Measurements from ENCODE around the gene PHKA1.
"Not testable (repeated sequence)": the region's sequence is repeated elsewhere in the genome, so short reads cannot be mapped to it uniquely, and the experiment has no call there.

Gene PHKA1

DNA sequence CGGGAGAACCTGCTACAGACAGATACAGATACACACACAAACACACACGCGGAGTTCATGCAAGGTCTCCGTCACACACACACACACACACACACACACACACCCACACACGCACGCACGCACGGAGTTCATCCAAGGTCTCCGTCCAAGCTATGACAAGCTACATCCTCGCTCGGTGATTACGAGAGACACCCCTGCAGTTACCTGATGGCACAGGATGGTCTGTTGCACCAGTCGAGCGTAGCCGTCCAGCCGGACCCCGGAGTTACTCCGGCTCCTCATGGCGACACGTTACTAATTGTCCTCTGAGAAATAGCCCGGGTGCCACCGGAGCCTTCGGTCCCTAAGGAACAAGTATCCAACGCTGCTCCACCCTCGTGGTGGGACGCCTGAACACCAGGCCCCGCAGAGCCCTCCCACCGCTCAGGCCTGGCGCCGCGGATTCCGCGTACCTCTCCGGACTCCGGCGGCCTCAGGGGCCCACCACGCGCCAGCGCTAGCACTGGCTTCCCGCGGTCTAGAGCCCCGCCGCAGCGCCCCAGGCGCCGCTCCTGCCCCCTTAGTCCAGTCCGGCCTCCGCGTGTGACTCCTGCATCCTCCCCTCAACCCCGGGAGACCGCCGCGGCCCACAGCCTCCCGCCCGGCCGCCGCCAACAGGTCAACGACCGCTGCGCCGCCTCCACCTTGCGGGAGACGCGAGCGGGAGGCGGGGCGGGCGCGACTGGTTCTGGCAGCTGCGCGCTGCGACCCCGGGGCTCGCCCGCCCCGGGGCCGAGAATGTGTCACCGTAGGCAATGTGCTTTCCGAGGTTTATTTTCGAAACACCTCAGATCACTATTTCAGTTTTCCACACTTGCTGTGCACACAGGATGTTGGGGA is at the start of gene PHKA1:
Gene PHKA1 (minus strand): TSS at position 708 of the 879 bp plus-strand sequence. CDS start 426 bp downstream, at position 282.
- peak; percentile 55 for DNase-seq

DNA sequence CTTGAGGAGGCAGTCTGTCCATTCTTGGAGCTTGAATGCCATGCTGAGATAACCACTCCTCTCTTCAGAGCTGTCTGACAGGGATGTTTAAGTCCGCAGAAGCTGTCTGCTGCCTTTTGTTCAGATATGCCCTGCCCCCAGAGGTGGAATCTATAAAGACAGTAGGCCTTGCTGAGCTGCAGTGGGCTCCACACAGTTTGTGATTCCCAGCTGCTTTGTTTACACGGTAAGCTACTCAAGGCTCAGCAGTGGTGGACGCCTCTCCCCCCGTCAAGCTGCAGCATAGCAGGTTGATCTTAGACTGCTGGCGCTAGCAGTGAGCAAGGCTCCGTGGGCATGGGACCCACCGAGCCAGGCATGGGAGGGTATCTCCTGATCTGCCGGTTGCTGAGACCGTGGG is 46.3 kb upstream of the PHKA1 start:
- not testable (repeated sequence) for DNase-seq

DNA sequence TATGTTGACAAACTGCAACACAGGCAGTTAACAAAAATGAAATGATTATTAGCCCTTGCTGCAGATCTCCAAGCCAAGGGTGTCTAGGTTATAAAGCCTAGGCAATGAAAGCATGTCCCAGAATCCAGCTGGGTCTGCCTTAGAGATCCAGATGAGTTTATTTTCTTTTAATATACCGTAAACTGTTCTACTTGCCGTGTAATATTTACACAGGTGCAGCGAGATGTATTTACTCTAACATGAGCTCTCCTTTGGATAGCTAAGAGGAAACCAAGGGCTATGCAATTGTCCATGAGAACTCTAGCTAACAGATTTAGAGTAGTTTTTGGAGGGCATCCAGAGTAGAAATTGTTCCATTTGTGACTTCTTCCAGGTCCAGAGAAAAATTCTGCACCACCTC is 34.4 kb upstream of the PHKA1 start:
- DNase-seq, result not testable (repeated sequence)

DNA sequence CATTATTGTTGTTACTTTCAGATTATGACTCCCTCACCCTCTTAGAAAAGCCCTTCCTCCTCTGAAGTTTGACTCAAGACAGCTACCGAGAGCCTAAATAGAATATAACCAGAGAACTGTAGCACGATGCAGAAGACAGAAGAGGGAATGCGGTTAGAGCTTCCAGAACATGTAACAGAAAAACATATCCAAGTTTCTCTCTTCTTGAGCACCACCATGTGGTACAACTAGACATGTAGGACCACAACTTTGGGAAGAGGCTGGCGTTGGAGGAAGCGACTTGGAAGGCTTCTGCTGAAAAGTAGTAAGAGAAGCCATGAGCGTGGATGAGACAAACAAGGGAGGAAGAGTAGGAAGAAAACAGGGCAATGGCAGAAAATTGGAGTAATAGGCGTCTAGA is 31.4 kb upstream of the PHKA1 start:
- not testable (repeated sequence) for DNase-seq

DNA sequence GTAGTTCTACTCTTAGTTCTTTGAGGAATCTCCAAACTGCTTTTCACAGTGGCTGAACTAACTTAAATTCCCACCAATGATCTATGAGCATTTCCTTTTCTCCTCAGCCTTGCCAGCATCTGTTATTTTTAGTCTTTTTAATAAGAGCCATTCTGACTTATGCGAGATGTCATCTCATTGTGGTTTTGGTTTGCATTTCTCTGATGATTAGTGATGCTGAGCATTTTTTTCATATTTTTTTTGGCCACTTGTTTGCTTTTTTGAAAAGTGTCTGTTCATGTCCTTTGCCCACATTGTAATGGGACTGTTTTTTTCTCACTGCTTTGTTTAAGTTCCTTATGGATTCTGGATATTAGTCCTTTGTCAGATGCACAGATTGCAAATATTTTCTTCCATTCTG is 21.5 kb upstream of the PHKA1 start:
- DNase-seq, result no peak

DNA sequence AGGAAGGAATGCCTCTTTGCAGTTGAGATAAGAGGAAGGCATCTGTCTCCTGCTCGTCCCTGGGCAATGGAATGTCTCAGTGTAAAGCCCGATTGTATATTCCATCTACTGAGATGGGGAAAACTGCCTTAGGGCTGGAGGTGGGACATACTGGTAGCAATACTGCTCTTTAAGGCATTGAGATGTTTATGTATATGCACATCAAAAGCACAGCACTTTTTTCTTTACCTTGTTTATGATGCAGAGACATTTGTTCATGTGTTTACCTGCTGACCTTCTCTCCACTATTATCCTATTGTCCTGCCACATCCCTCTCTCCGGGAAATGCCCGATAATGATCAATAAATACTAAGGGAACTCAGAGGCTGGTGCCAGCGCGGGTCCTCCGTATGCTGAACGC is 19.5 kb upstream of the PHKA1 start:
- DNase-seq, result not testable (repeated sequence)

DNA sequence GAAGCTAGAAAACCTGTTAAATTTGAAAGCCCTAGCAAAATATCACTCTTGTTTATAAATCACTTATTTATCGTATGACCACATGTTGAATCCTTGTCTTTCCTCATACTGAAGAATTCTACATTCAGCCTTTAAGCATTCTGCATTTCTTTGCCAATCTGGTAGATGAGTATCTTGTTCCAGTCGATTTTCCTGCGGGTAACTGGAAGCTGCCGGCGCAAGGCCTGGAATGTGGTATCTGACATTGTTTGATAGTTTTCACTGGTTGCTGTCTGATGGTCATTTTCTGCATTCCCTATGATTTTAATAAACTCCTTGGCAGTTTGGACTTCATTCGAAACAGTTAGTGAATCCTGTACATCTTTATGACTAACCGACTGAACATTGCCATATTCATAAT is 13.7 kb upstream of the PHKA1 start:
- DNase-seq, result no peak

DNA sequence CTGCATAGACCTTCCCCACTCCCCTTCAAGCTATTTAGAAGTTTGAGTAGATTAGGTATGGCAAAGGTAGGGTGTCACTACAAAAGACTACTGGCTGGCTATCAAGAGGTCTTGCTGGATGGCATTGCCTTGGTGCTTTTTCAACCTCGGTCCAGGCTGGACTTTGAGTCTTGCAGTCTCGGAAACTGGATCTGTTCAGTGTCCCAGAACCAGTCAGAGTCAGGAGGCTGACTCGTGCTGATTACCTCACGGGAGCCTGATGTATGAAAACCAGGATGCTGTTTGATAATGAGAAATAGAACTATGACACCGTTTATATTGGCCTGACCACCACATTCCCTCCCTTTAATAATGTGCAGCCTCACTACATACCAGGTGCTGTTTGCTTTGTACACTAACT is 2.7 kb upstream of the PHKA1 start:
- DNase-seq, result no peak

DNA sequence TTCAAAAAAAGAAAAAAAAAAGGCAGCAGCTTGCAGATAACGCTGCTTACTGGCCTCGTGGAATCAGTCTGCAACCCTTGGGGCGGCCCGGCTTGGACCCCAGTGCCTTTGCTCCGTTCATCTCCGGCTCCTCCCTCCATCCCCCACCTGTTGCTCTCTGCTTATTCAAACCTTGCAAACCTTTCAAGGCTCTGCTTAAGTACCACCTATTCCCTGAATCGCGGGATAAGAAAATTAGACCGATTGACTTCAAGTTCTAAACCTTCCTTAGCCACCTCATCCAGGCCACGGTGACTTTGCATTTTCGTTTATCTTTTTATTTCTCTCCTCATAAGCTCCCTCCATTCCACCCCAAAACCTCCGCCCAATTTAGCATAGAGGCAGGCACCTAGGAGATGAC is 1.4 kb upstream of the PHKA1 start:
- no peak for DNase-seq

DNA sequence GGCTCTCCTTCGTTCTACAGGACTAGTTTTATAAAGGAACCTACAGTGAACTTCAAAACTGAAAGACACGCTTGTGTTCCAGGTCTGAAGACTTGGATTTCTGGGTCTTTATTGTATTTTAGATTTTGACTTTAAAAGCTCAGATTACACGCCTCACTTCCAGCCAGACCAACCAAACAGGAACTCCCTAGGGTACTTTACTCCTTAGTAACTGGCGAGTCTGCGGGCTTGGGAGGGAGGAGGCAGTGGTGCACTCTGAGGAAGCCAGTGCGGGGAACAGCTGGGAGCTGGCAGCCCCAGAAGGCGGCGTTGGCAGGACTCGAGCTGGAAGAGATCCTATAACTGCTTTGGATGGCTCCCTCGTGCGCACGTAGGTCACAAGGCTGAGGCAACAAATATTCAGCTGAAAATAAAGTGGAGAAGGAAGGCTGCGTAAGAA is 391 bp upstream of the PHKA1 start:
- peak; percentile 71 for DNase-seq

DNA sequence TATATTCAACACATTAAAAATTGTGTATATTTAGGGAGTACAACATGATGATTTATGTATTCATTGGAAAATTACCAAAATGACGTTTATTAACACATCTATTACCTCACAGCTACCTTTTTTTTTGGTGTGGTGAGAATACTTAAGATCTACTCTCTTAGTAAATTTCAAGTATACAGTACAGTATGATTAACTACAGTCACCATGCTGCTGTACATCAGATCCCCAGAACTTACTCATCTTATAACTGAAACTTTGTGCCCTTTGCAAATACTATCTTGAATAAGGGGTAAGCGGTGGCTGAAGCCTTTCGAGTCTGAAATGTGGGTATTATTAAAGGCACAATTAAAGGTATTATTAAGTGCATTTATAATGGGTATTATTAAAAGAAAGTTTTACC is 976 bp downstream of the PHKA1 start:
- no peak for DNase-seq

DNA sequence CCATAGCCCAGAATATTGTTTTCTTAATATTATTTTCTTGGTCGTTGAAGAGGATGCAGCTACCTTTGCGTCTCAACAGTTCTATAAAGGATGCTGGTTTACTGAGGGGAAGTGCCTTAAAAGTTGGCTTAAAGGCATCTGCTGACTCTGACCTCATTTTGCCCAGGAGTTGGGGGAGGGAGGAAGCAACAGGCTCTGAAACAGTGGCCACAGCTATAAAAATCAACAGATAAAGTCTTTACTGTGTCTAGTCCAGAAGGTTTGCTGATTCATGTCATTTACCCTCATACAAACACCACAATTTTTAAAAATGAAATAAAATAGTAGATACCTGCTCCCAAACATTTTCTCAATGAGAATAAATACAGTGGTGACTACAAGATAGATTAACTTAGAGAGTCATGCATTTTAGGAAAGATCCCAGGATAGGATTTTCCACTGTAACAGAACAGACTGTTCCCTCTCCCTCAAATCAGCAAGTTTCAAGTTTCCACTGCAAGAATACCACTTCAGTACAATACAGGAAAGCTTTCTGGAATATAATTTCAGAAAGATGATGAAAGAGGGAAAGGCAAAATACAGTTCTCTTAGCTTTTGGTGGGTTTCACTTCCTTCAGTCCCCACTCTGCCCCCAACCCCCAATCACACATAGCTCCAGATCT is 1.9 kb downstream of the PHKA1 start:
- peak; percentile 1 for DNase-seq

DNA sequence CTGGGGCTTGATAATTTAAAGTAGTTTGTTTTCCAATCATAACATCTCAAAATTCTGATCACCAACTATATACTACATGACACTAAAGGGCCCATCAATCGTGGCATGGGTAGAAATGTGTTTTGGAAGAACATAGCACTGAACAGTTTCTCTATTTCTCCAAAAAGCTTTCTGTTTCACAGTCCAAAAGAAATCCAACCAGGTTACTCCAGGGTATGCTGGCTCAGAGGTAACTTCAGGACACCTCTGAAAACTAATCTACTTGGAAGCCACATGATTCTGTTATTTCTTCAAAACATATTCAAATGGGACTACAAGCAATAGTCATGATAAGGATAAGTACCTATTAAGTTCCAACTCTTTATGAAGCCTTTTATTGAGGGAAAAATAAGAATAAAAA is 8.3 kb downstream of the PHKA1 start:
- no peak for DNase-seq

DNA sequence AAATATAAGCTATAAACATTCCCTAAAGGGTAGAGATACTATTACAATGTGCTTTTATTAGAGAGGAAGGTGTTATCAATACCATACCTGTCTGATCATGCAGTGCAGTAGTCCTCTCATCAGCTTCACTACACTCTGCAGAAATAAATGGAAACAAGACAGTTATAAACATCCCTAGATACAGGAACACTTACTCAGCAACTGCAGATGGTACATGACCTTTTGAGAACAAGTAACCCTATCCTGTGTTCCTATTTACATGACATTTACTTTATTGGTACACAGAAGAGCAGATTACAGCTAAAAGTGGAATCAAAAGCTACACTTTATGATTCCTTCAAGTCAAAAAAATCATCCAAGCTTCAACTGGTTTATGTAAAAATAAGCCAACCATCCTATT is 9.0 kb downstream of the PHKA1 start:
- DNase-seq, result no peak

DNA sequence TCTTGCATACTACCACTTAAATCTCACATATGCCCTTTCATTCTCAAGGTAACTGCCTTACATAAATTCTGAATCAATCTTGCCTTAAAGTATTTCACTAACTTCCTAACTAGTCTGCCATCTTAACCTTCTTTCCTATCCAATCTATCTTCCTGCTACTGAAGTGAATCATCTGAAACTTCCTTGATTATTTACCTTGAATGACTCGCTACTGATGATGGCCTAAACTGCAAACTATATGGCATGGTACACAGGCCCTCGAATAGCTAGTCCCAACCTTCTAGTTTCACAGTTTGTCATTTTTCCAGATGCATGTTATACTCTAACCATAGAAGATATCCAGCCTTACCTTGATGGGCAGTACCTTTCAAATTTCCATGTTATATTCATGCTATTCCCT is 19.9 kb downstream of the PHKA1 start:
- DNase-seq, result no peak

DNA sequence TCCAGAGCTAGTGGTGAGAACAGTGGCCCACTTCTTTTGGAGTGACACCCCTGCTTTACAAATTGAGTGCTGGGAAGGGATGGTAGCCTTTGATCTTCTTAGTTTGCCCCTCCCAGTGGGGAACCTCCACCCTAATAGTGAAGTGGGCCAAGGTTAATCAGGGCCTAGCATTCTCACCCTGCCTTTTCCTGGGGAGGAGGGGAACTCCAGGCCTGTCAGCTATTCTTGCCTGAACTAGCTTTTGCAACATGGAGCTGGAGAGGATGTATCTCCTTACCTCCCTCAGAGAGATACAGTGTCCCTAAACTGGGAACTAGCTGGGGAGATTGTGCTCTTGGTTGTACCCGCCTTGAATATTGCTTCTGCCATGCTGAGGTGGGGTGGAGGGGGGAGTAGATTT is 20.6 kb downstream of the PHKA1 start:
- no peak for DNase-seq

DNA sequence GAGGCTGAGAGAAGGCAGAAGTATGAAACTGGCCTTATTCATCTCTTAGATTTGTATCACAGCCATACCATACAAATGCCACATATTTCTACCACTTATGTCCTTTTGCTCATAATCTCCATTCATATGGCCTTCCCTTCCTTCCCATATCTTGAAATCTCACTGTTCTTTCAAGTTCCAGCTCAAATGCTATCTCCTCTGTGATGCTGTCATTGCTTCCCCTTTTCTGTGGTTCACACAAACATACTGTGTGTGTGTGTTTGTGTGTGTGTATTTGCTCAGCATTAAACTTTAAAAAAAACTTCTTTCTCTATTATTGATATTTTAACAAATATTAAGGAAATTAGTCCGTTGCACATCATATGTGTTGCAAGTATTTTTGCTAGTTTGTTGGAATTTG is 26.7 kb downstream of the PHKA1 start:
- DNase-seq, result no peak

DNA sequence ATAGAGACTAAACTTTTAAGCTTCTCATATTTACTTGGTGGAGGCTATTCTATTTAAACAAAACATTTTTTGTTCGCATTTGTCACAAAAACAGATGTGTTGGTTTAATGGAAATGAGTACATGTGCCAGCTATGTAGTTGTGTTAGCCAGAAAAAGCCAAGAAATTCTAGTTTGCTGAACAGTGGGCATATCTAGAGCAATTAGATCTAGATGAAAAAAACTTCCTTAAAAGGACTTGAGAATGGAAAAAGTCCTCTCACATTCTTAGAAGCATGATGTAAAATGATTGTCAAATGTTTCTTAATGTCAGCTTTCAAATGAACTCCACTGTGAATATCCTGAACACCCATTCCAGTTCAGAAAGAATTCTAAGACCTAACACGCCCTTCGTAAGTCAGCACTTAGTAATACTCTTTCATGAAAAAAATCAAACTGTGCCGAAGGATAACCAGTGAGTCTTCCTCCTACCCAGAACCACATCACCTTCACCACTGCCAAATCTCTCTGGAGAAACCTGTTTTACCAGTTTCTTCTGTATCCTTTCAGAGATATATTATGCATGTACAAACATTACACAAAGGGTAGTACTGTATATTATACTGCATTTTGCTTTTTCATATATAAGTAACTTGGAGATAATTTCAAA is 28.2 kb downstream of the PHKA1 start:
- no peak for DNase-seq

DNA sequence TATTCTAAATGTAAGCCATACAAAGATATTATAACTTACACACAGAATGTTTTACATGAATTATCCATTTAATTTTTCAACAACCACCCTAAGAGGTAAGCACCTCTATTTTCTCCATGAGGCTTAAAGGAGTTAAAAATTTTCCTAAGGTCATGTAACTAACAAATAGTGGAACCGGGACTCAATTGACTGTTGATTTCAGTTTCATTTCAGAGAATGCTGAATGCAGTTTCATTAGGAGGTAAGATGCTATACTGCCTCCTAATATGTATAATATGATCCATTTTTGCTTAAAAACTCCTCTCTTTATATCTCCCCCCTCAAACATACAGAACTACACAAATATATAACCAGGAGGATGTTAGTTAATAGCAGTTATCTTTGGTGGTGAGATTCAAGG is 29.1 kb downstream of the PHKA1 start:
- DNase-seq, result no peak

DNA sequence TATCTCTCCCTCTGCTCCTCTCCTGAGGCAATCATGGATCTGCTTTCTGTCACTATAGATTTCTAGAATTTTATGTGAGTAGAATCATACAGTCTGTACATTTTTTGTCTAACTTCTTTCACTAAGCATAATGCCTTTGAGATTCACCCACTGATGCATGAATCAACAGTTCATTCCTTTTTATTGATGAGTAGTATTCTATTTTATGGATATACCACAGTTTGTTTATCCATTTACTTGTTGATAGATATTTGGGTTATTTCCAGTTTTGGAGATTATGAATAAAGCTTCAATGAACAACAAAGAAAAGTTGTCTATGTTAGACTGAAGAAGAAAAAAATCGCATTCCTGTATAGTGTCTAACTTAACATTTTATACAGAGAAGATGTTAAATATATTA is 30.5 kb downstream of the PHKA1 start:
- no peak for DNase-seq

DNA sequence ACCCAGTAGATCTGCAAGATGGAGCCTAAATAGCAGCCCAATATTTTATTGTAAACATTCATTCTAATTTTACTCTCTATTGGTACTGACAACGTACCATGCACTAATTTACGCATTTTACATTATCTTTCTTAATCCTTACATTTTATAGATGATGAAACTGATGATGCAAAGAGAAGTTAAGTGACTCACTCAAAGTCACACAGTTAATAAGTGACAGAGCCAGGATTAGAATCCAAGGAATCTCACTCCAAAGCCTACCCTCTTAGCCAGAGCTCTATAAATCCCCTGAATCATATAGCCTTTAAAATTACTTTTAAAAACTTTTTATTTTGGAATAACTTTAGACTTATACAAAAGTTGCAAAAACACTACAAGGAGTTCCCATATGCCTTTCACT is 37.6 kb downstream of the PHKA1 start:
- DNase-seq, result no peak

DNA sequence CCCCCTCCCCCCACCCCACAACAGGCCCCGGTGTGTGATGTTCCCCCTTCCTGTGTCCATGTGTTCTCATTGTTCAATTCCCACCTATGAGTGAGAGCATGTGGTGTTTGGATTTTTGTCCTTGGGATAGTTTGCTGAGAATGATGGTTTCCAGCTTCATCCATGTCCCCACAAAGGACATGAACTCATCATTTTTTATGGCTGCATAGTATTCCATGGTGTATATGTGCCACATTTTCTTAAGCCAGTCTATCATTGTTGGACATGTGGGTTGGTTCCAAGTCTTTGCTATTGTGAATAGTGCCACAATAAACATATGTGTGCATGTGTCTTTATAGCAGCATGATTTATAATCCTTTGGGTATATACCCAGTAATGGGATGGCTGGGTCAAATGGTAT is 40.2 kb downstream of the PHKA1 start:
- not testable (repeated sequence) for DNase-seq

DNA sequence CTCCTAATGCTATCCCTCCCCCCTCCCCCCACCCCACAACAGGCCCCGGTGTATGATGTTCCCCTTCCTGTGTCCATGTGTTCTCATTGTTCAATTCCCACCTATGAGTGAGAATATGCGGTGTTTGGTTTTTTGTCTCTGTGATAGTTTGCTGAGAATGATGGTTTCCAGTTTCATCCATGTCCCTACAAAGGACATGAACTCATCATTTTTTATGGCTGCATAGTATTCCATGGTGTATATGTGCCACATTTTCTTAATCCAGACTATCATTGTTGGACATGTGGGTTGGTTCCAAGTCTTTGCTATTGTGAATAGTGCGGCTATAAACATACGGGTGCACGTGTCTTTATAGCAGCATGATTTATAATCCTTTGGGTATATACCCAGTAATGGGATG is 44.6 kb downstream of the PHKA1 start:
- not testable (repeated sequence) for DNase-seq

DNA sequence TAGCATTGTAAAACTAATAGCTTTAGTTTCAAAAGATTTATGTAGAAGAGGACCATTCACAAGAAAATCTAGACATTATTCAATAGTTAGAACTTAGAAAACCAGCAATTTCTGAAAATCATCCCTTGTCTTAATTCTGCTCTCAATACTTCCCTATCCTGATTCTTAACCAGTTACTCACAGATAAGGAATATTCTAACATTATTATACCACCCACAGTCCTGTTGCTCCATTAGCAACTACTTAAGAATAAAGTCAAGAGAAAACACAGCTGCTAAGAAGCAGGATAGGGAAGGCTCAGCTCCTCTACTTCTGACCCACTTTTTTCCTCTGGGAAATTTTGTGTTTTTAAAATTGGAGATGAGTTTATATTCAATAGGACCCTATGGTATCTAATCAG is 47.7 kb downstream of the PHKA1 start:
- DNase-seq, result no peak
